Activated naive CD4-positive, alpha-beta T cell treated with Interleukin-2 at 50 U/mL for 16 hours (primary cell): ENCODE measurements around the gene SEPTIN8.

Source experiments
- DNase-seq: peaks from one replicate; pipeline ENCODE4 v3.0.0-alpha.2; 2020

Gene SEPTIN8

GRCh38 chr5:132779961-132780360, 2.9 kb upstream of the SEPTIN8 start:
- no peak for DNase-seq

- DNase-seq, result no peak
Measured at GRCh38 chr5:132778856-132779255, 1.8 kb upstream of the SEPTIN8 start.

GRCh38 chr5:132778129-132778528, 1.1 kb upstream of the SEPTIN8 start:
- DNase-seq, result no peak

- DNase-seq, result no peak
Measured at GRCh38 chr5:132776938-132777208, 166 bp downstream of the SEPTIN8 start.

GRCh38 chr5:132776131-132776937, 705 bp downstream of the SEPTIN8 start:
- no peak for DNase-seq

- no peak for DNase-seq
Measured at GRCh38 chr5:132775476-132775961, 1.5 kb downstream of the SEPTIN8 start.

- no peak for DNase-seq
Measured at GRCh38 chr5:132774896-132775295, 2.1 kb downstream of the SEPTIN8 start.

- DNase-seq, result no peak
Measured at GRCh38 chr5:132774406-132774805, 2.6 kb downstream of the SEPTIN8 start.

- DNase-seq, result no peak
Measured at GRCh38 chr5:132773601-132774355, 3.3 kb downstream of the SEPTIN8 start.

- no peak for DNase-seq
Measured at GRCh38 chr5:132773114-132773513, 3.9 kb downstream of the SEPTIN8 start.

- no peak for DNase-seq
Measured at GRCh38 chr5:132772291-132773070, 4.6 kb downstream of the SEPTIN8 start.

GRCh38 chr5:132771503-132771998, 5.5 kb downstream of the SEPTIN8 start:
- DNase-seq, result no peak

- DNase-seq, result no peak
Measured at GRCh38 chr5:132770476-132771159, 6.4 kb downstream of the SEPTIN8 start.

GRCh38 chr5:132768485-132768868, 8.6 kb downstream of the SEPTIN8 start:
- no peak for DNase-seq

GRCh38 chr5:132767150-132767549, 9.9 kb downstream of the SEPTIN8 start:
- no peak for DNase-seq

- no peak for DNase-seq
Measured at GRCh38 chr5:132766806-132767055, 10.3 kb downstream of the SEPTIN8 start.

- no peak for DNase-seq
Measured at GRCh38 chr5:132766020-132766805, 10.8 kb downstream of the SEPTIN8 start.

GRCh38 chr5:132765311-132766019, 11.6 kb downstream of the SEPTIN8 start:
- DNase-seq, result no peak

- DNase-seq, result no peak
Measured at GRCh38 chr5:132764671-132765238, 12.3 kb downstream of the SEPTIN8 start.

- DNase-seq, result no peak
Measured at GRCh38 chr5:132764051-132764450, 13.0 kb downstream of the SEPTIN8 start.
